ENCODE results near the gene GADD45G. TPM values are rescaled to one million over a fixed set of nuclear protein-coding genes. Genes with fewer than 3 reads are reported as not detected.

GADD45G gene
- total RNA-seq, 1 donor from 2014 or later, result under 0.01 TPM

DNA sequence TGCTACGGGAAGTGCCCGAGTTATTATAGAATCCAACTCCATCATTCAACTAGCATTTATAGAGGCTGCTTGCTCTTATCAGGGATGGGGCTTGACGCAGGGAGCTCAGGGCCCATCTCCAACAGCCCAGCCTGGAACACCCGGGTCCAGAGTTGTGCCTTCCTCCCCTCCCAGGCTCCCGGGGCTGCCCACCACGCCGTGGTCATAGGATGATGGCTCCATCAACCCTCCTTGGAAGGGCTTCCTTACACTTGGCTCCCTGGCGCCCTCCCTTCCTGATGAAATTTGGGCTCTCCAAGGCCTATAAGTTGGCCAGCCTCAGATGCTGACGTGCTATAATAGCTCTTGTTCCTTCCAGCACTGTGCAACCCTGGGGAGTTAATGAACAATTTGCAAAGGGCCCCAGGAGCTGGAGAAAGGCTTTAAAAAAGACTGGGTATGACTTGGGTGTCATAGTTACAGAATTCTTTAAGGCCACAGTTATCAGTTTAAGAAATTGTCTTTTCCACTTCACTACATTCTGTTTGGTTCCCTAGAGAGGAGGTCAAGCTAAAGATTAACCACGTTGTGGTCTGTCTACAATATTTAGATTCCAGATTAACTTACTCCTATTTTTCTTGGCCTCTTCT lies 42.5 kb upstream of the GADD45G start:
- no peak for TF ChIP-seq CTCF (IDR thresholded peaks at IDR 0.05; ENCODE audit: insufficient read depth, low read length, severe bottlenecking)
- FAIRE-seq, result no peak
- Histone ChIP-seq H3K4me3 (ENCODE audit: low read depth, low read length) (no peak overlapping the region), H3K27me3 (ENCODE audit: control insufficient read depth, insufficient read depth, low read length) (peaks cover 6% of the 10 kb centered on the region), H3K36me3 (ENCODE audit: control insufficient read depth, insufficient read depth, low read length) (no peaks in the 10 kb centered on the region)
- no peak for DNase-seq (ENCODE audit: low read depth)

- Histone ChIP-seq H3K27me3 (ENCODE audit: control insufficient read depth, insufficient read depth, low read length) (peaks cover 2% of the 10 kb centered on the region), H3K4me3 (ENCODE audit: low read depth, low read length) (no peak overlapping the region), H3K36me3 (ENCODE audit: control insufficient read depth, insufficient read depth, low read length) (no peaks in the 10 kb centered on the region)
- TF ChIP-seq CTCF (IDR thresholded peaks at IDR 0.05; ENCODE audit: insufficient read depth, low read length, severe bottlenecking), result no peak
- FAIRE-seq, result no peak
- no peak for DNase-seq (ENCODE audit: low read depth)
Observed at GRCh38 chr9:89563571-89564345, 41.1 kb upstream of the GADD45G start.

- DNase-seq (ENCODE audit: low read depth) (no peak), FAIRE-seq (no peak)
- Histone ChIP-seq H3K27me3 (ENCODE audit: control insufficient read depth, insufficient read depth, low read length) (no peaks in the 10 kb centered on the region), H3K4me3 (ENCODE audit: low read depth, low read length) (no peak overlapping the region), H3K36me3 (ENCODE audit: control insufficient read depth, insufficient read depth, low read length) (no peaks in the 10 kb centered on the region)
- peak; percentile 16 for TF ChIP-seq CTCF (IDR thresholded peaks at IDR 0.05; ENCODE audit: insufficient read depth, low read length, severe bottlenecking)
Observed at GRCh38 chr9:89564346-89564878, 40.4 kb upstream of the GADD45G start.

DNA sequence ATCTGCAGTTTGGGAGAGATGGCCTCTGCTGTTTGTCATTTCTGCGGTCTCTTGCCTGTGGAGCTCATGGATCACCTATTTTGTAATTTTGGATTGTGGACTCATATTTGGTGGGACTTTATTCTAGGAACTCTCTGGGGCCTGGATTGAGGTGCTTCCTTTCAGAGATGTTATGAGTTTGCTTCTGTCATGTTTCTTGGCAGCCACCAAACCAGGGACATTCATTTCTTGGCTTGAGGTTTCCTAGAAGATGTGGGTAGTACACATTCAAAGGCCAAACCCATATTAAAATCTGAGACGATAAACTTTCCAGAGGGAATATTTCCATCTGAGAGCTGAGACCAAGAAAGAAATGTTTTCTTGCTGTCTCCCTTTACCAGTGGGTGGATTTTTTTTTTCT lies 37.2 kb upstream of the GADD45G start:
- FAIRE-seq (peak; percentile 28), DNase-seq (ENCODE audit: low read depth) (no peak)
- H3K36me3 ChIP-seq (ENCODE audit: control insufficient read depth, insufficient read depth, low read length), result no peaks in the 10 kb centered on the region
- H3K27me3 ChIP-seq (ENCODE audit: control insufficient read depth, insufficient read depth, low read length), result peaks cover under 1% of the 10 kb centered on the region
- no peak for TF ChIP-seq CTCF (IDR thresholded peaks at IDR 0.05; ENCODE audit: insufficient read depth, low read length, severe bottlenecking)
- no peak overlapping the region for H3K4me3 ChIP-seq (ENCODE audit: low read depth, low read length)

GRCh38 chr9:89574309-89574708 lies 30.5 kb upstream of the GADD45G start:
- no peak overlapping the region for H3K4me3 ChIP-seq (ENCODE audit: low read depth, low read length)
- peaks cover 1% of the 10 kb centered on the region for H3K27me3 ChIP-seq (ENCODE audit: control insufficient read depth, insufficient read depth, low read length)
- DNase-seq (ENCODE audit: low read depth) (no peak), FAIRE-seq (no peak)
- no peaks in the 10 kb centered on the region for H3K36me3 ChIP-seq (ENCODE audit: control insufficient read depth, insufficient read depth, low read length)
- no peak for TF ChIP-seq CTCF (IDR thresholded peaks at IDR 0.05; ENCODE audit: insufficient read depth, low read length, severe bottlenecking)

All from bronchial epithelial cell (primary cell).